ENCODE results near the gene NLN.
"Not testable (repeated sequence)": the region's sequence is repeated elsewhere in the genome, so short reads cannot be mapped to it uniquely, and the experiment has no call there.

The NLN gene

GRCh38 chr5:65871776-65872175, 149.8 kb downstream of the NLN start:
- not testable (repeated sequence) for DNase-seq (ENCODE audit: low read depth in 2 of 2)

GRCh38 chr5:65873181-65873750, 151.3 kb downstream of the NLN start:
- no peak for DNase-seq (ENCODE audit: low read depth in 2 of 2)

GRCh38 chr5:65874241-65874640, 152.2 kb downstream of the NLN start:
- DNase-seq (ENCODE audit: low read depth in 2 of 2), result no peak

- DNase-seq (ENCODE audit: low read depth in 2 of 2), result no peak
These were observed 154.5 kb downstream of the NLN start for GRCh38 chr5:65876496-65876895.

GRCh38 chr5:65876970-65877369, 155.0 kb downstream of the NLN start:
- DNase-seq (ENCODE audit: low read depth in 2 of 2), result no peak
